HG02571 (cell line): ENCODE measurements around the gene LIMS1.
A peak's percentile ranks its signal among the peaks of the same experiment; 100 is the strongest.
"Not testable (repeated sequence)": the region's sequence is repeated elsewhere in the genome, so short reads cannot be mapped to it uniquely, and the experiment has no call there.

ENCODE experiments used
- ATAC-seq: cut with Tn5 transposase; IDR thresholded peaks from one replicate; pipeline ENCODE4 v1.9.1; 2021; ENCODE audit warnings: mild to moderate bottlenecking, moderate library complexity; ENCODE audit not compliant: unreplicated experiment

The LIMS1 gene

GRCh38 chr2:108533832-108534583 is at the start of gene LIMS1:
Gene LIMS1 (plus strand): TSS chr2:108534470. CDS start chr2:108534563, 93 bp downstream.
- peak; percentile 88 for ATAC-seq

GRCh38 chr2:108485253-108485652 is 49.0 kb upstream of the LIMS1 start:
- ATAC-seq, result no peak

DNA sequence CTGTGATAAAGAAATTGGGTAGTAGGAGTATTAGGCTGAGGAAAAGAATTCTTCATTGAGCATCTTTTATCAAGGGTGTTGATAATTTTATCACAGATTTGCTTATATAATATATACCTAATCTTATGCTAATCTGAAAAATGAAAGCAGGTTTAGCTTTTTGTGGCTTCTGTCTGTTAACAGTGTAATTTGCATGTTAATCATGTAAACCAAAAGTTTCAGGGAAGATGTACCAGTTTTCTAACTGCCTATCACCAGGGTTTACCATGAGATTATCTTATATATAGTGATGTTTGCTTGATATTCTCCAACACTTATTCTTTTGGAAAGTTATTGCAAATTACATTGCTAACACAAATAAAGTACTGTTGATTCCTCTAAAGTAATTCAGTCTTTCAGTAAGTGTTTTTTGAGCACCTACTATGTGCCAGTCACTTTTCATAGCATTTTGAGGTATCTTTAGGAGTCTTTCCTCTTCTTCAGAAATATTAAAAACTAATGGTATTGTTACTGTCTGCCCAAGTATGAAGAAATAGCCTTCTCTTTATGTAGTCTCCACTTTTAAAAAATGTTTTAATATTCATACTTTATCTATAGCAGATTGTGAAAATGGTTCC is 43.7 kb upstream of the LIMS1 start:
- no peak for ATAC-seq

DNA sequence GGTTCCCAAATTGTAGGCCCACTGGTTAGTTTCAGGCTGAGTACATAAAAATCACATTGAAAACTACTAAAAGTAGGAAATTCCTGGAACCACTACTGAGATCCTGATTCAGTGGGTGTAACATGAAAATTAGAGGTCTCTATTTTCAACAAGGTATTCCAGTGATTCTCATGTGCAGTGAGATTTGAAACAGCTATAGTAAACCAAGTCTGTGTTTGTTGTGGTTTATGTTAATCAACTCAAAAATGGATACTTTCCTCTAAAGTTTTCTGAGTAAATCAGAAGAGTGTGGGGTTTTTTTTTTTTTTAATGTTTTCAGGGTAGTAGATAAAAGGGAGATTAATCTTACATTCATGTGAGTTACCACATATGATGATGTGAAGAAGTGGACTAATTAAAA is 42.4 kb upstream of the LIMS1 start:
- no peak for ATAC-seq

GRCh38 chr2:108492364-108492763 is 41.9 kb upstream of the LIMS1 start:
- no peak for ATAC-seq

- ATAC-seq, result not testable (repeated sequence)
Measured at GRCh38 chr2:108496167-108496566, 38.1 kb upstream of the LIMS1 start.

GRCh38 chr2:108507620-108508019 is 26.6 kb upstream of the LIMS1 start:
- not testable (repeated sequence) for ATAC-seq

GRCh38 chr2:108512431-108512830 is 21.8 kb upstream of the LIMS1 start:
- ATAC-seq, result not testable (repeated sequence)

DNA sequence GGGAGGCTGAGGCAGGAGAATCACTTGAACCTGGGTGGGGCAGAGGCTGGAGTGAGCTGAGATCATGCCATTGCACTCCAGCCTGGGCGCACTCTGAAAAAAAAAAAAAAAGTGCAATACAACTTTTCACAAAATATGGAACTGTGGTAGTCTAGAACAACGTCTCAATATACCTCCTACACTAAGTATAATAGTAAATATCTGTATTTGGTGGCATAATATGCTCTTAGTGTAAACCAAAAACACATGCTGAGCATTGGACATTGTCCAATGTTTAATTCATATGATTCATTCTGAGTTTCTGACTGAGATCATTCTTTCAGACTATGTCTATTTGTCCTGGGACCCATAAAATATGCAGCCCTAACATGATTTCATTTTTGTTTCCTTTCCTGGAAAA is 19.8 kb upstream of the LIMS1 start:
- ATAC-seq, result not testable (repeated sequence)

DNA sequence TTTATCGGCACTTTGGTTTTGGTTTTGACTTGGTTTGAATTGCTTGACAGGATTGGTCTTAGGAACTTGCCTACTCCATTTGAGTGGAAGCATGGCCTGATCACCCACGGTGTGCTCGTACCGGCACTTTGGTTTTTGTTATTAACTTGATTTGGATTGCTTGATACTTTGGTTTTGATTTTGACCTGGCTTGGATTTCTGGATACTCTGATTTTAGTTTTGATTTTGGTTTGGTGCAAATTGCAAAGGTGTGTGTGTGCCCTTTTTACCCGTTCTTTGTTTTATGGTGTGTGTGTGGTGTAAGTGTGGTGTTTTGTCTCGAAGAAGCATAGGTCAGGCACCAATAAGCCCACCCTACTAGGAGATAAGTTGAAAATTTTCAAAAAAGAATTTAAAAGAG is 9.6 kb upstream of the LIMS1 start:
- ATAC-seq, result not testable (repeated sequence)

- ATAC-seq, result not testable (repeated sequence)
Measured at GRCh38 chr2:108525258-108525657, 9.0 kb upstream of the LIMS1 start.

GRCh38 chr2:108531674-108532055 is 2.6 kb upstream of the LIMS1 start:
- ATAC-seq, result no peak

DNA sequence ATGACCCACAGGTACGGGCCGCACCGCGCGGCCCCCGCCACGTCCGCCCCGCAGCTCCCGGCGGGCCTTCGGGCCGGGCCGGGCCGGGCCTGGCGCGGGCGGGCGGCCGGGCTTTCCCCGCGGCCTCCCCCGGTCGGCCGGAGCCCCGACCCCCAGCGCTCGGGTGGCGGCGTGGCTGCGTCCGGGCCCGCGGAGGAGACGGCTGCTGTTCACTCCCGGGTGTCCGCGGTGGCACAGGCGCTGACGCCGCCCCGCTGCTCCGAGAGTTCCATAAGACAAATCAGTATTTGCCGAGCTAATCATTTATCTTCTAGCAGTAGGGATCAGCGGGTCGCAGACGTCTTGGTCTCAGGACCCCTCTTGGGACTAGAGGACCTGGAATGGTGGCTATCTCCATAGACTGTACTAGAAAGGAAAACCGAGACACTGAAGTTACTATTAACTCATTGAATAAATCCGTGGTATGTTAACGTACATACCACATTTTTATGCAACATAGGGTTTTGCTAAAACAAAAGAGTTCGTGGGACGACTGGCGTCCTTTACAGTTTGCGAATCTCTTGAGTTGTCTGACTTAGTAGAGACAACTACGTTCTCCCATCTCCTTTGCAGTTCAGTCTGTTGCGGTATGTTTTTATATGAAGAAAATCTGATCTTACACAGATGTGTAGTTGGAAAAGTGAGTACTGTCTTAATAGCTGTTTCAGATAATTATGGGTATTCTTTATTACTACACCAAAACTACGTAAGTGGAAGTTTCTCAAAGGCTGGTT is 500 bp downstream of the LIMS1 start:
- peak; percentile 31 for ATAC-seq

DNA sequence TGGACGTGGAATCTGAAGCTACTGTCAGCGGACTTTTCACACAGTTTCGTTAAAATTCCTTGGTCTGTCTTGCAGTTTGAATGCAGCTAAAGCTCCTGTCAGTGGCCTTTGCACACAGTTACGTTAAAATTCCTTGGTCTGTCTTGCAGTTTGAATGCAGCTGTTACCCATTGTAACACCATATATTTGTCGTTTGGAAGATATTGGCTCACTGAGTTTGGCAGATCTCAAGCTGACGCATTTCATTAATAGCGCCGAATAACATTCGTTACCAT is 1.0 kb downstream of the LIMS1 start:
- ATAC-seq, result no peak

DNA sequence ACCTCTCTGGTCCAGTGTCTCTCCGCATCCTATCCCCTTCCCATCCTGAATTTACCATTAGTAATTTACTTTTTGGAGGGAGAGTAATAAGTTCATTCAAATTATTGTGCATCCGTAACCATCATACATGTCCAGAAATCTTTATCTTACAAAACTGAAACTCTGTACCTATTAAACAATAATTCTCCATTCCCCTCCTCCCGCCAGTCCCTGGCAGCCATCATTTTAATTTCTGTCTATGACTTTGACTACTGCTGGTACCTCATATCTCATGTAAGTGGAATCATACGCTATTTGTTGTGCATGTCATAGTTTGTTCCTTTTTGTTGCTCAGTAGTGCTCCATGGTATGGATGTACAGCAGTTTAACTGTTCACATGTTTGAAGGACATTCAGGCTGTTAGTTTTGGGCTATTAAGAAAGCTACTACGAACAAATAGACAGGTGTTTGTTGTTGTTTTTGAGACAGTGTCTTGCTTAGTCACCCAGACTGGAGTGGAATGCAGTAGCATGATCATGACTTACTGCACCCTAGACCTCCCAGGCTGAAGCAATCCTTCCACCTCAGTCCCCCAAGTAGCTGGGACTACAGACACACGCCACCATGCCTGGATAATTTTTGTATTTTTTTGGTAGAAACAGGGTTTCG is 2.0 kb downstream of the LIMS1 start:
- ATAC-seq, result no peak

DNA sequence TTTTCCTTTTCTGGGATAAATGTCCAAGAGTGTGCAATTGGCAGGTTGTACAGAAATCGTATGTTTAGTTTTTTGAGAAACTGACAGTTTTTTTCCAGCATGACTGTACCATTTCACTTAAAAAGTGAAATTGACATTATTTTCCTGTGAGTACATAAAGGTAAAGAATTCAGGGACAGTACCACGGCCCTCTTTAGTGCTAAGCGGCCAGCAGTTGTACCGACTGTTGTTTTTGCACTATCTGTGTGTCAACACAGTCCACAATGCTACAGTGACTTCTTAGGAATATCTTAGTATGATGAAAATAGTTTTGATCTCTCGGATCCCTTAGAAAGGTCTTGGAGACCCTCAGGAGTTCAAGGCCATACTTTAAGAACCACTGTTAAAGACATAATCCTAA is 2.6 kb downstream of the LIMS1 start:
- no peak for ATAC-seq

GRCh38 chr2:108538000-108538625 is 3.8 kb downstream of the LIMS1 start:
- ATAC-seq, result no peak

DNA sequence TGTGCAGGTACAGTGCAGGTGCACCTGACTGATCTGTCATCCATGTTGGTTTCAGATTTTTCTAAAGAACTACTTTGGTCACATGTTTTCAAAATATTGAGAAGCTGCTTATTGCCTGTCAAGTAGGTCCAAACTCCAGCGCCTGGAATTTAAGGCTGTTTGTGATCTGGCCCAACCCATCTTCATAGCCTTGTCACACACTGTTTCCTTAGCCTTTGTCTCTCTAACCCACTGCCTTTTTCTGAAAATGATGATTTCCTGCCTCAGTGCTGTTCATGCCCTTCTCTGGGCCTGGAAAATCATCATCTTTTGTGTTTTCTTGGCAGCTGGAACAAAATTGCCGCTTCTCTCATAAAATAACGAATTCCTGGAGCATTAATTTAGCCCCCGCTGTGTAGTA is 7.2 kb downstream of the LIMS1 start:
- no peak for ATAC-seq

- ATAC-seq, result no peak
Measured at GRCh38 chr2:108542071-108542470, 7.8 kb downstream of the LIMS1 start.

- no peak for ATAC-seq
Measured at GRCh38 chr2:108547606-108548005, 13.3 kb downstream of the LIMS1 start.
